ENCODE measurements around the gene CNGB1. TPM values are rescaled to one million over a fixed set of nuclear protein-coding genes. Genes with fewer than 3 reads are reported as not detected.

CNGB1 gene
- total RNA-seq, 1 donor from 2014 or later = not detected

GRCh38 chr16:57929250-57929649 lies 41.7 kb downstream of the CNGB1 start:
- Mint-ChIP-seq H3K36me3 (ENCODE audit: low read depth, unreplicated experiment) (no peaks in the 10 kb centered on the region), H3K9me3 (ENCODE audit: unreplicated experiment) (no peaks in the 10 kb centered on the region), H3K27ac (ENCODE audit: unreplicated experiment) (no peak overlapping the region), H3K4me3 (ENCODE audit: unreplicated experiment) (no peak overlapping the region), H3K27me3 (ENCODE audit: unreplicated experiment) (peaks cover 6% of the 10 kb centered on the region), H3K4me1 (ENCODE audit: unreplicated experiment) (peaks cover 3% of the 10 kb centered on the region)
- no peak for TF ChIP-seq CTCF (IDR thresholded peaks at IDR 0.05; ENCODE audit: unreplicated experiment)
- no peak for DNase-seq (ENCODE audit: low spot score)

- H3K4me1 Mint-ChIP-seq (ENCODE audit: unreplicated experiment) = peaks cover 3% of the 10 kb centered on the region
- TF ChIP-seq CTCF (IDR thresholded peaks at IDR 0.05; ENCODE audit: unreplicated experiment) = no peak
- no peaks in the 10 kb centered on the region for H3K9me3 Mint-ChIP-seq (ENCODE audit: unreplicated experiment)
- no peak overlapping the region for H3K4me3 Mint-ChIP-seq (ENCODE audit: unreplicated experiment)
- no peak overlapping the region for H3K27ac Mint-ChIP-seq (ENCODE audit: unreplicated experiment)
- peaks cover 6% of the 10 kb centered on the region for H3K27me3 Mint-ChIP-seq (ENCODE audit: unreplicated experiment)
- DNase-seq (ENCODE audit: low spot score) = no peak
- H3K36me3 Mint-ChIP-seq (ENCODE audit: low read depth, unreplicated experiment) = no peaks in the 10 kb centered on the region
Observed at GRCh38 chr16:57926041-57926440, 44.9 kb downstream of the CNGB1 start.

GRCh38 chr16:57925310-57925709 lies 45.6 kb downstream of the CNGB1 start:
- H3K4me3 Mint-ChIP-seq (ENCODE audit: unreplicated experiment) = no peak overlapping the region
- H3K36me3 Mint-ChIP-seq (ENCODE audit: low read depth, unreplicated experiment) = no peaks in the 10 kb centered on the region
- H3K27ac Mint-ChIP-seq (ENCODE audit: unreplicated experiment) = no peak overlapping the region
- no peaks in the 10 kb centered on the region for H3K9me3 Mint-ChIP-seq (ENCODE audit: unreplicated experiment)
- DNase-seq (ENCODE audit: low spot score) = no peak
- peaks cover 3% of the 10 kb centered on the region for H3K4me1 Mint-ChIP-seq (ENCODE audit: unreplicated experiment)
- no peak for TF ChIP-seq CTCF (IDR thresholded peaks at IDR 0.05; ENCODE audit: unreplicated experiment)
- peaks cover 6% of the 10 kb centered on the region for H3K27me3 Mint-ChIP-seq (ENCODE audit: unreplicated experiment)

GRCh38 chr16:57924514-57924913 lies 46.4 kb downstream of the CNGB1 start:
- Mint-ChIP-seq H3K36me3 (ENCODE audit: low read depth, unreplicated experiment) (no peaks in the 10 kb centered on the region), H3K4me3 (ENCODE audit: unreplicated experiment) (no peak overlapping the region), H3K9me3 (ENCODE audit: unreplicated experiment) (no peaks in the 10 kb centered on the region), H3K4me1 (ENCODE audit: unreplicated experiment) (peaks cover 3% of the 10 kb centered on the region), H3K27ac (ENCODE audit: unreplicated experiment) (no peak overlapping the region), H3K27me3 (ENCODE audit: unreplicated experiment) (peaks cover 6% of the 10 kb centered on the region)
- DNase-seq (ENCODE audit: low spot score) = no peak
- TF ChIP-seq CTCF (IDR thresholded peaks at IDR 0.05; ENCODE audit: unreplicated experiment) = no peak

- no peaks in the 10 kb centered on the region for H3K36me3 Mint-ChIP-seq (ENCODE audit: low read depth, unreplicated experiment)
- no peak overlapping the region for H3K27ac Mint-ChIP-seq (ENCODE audit: unreplicated experiment)
- DNase-seq (ENCODE audit: low spot score) = no peak
- no peak for TF ChIP-seq CTCF (IDR thresholded peaks at IDR 0.05; ENCODE audit: unreplicated experiment)
- H3K4me1 Mint-ChIP-seq (ENCODE audit: unreplicated experiment) = no peaks in the 10 kb centered on the region
- peaks cover 4% of the 10 kb centered on the region for H3K27me3 Mint-ChIP-seq (ENCODE audit: unreplicated experiment)
- H3K4me3 Mint-ChIP-seq (ENCODE audit: unreplicated experiment) = peak overlapping the region; percentile 31
- no peaks in the 10 kb centered on the region for H3K9me3 Mint-ChIP-seq (ENCODE audit: unreplicated experiment)
Observed at GRCh38 chr16:57923841-57924240, 47.1 kb downstream of the CNGB1 start.
